GM19324 (cell line): ENCODE measurements around the gene MAP3K4.
"Not testable (repeated sequence)": the region's sequence is repeated elsewhere in the genome, so short reads cannot be mapped to it uniquely, and the experiment has no call there.

Experiments
- ATAC-seq: cut with Tn5 transposase; IDR thresholded peaks from one replicate; pipeline ENCODE4 v1.9.1; 2021; ENCODE audit warnings: mild to moderate bottlenecking, moderate library complexity; ENCODE audit not compliant: unreplicated experiment, low FRiP score

MAP3K4 gene

GRCh38 chr6:161111261-161111660 is 119.7 kb downstream of the MAP3K4 start:
- ATAC-seq, result no peak

- ATAC-seq, result no peak
Observed at GRCh38 chr6:161115468-161115867, 123.9 kb downstream of the MAP3K4 start.

GRCh38 chr6:161116554-161116953 is 125.0 kb downstream of the MAP3K4 start:
- ATAC-seq, result no peak

- ATAC-seq, result no peak
Observed at GRCh38 chr6:161117308-161117707, 125.7 kb downstream of the MAP3K4 start.

- no peak for ATAC-seq
Observed at GRCh38 chr6:161117942-161118341, 126.4 kb downstream of the MAP3K4 start.

- not testable (repeated sequence) for ATAC-seq
Observed at GRCh38 chr6:161123319-161123718, 131.8 kb downstream of the MAP3K4 start.

GRCh38 chr6:161125591-161125990 is 134.0 kb downstream of the MAP3K4 start:
- ATAC-seq, result no peak

- no peak for ATAC-seq
Observed at GRCh38 chr6:161127071-161127740, 135.6 kb downstream of the MAP3K4 start.

GRCh38 chr6:161128230-161128629 is 136.7 kb downstream of the MAP3K4 start:
- no peak for ATAC-seq

- no peak for ATAC-seq
Observed at GRCh38 chr6:161128680-161129196, 137.2 kb downstream of the MAP3K4 start.

GRCh38 chr6:161130541-161130940 is 139.0 kb downstream of the MAP3K4 start:
- ATAC-seq, result no peak

- no peak for ATAC-seq
Observed at GRCh38 chr6:161130967-161131766, 139.6 kb downstream of the MAP3K4 start.

- ATAC-seq, result no peak
Observed at GRCh38 chr6:161132384-161132783, 140.8 kb downstream of the MAP3K4 start.

GRCh38 chr6:161133963-161134362 is 142.4 kb downstream of the MAP3K4 start:
- ATAC-seq, result no peak

GRCh38 chr6:161134550-161135298 is 143.2 kb downstream of the MAP3K4 start:
- ATAC-seq, result no peak

- ATAC-seq, result no peak
Observed at GRCh38 chr6:161135695-161136591, 144.4 kb downstream of the MAP3K4 start.

- ATAC-seq, result no peak
Observed at GRCh38 chr6:161136655-161137054, 145.1 kb downstream of the MAP3K4 start.

- ATAC-seq, result no peak
Observed at GRCh38 chr6:161137320-161137719, 145.8 kb downstream of the MAP3K4 start.

GRCh38 chr6:161137839-161138542 is 146.4 kb downstream of the MAP3K4 start:
- ATAC-seq, result no peak
